ENCODE data around the gene SHISAL1.

Gene SHISAL1

DNA sequence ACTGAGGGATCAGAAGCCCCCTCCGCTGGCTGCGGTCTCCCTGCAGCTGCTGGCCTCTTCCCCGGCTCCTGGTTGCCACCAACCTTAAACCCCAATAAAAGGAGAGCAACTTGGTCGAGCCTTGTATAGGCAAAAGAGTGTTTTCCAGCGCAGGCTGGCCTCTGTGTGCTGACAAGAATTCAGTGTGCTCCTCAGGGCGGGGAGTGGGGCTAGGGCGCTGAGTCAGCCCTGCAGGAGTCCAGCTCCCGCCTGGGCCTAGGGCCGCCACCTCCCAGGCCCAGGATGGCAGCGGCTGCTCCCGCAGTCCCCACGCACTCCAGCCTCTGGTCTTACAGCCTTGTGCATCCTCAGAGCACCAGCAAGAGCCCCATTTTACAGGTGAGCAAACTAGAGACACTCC, at the start of gene SHISAL1:
Gene SHISAL1 (minus strand): TSS at position 186 of the 400 bp plus-strand sequence. CDS start 12,006 bp downstream, outside the sequence.
- no peak for DNase-seq

DNA sequence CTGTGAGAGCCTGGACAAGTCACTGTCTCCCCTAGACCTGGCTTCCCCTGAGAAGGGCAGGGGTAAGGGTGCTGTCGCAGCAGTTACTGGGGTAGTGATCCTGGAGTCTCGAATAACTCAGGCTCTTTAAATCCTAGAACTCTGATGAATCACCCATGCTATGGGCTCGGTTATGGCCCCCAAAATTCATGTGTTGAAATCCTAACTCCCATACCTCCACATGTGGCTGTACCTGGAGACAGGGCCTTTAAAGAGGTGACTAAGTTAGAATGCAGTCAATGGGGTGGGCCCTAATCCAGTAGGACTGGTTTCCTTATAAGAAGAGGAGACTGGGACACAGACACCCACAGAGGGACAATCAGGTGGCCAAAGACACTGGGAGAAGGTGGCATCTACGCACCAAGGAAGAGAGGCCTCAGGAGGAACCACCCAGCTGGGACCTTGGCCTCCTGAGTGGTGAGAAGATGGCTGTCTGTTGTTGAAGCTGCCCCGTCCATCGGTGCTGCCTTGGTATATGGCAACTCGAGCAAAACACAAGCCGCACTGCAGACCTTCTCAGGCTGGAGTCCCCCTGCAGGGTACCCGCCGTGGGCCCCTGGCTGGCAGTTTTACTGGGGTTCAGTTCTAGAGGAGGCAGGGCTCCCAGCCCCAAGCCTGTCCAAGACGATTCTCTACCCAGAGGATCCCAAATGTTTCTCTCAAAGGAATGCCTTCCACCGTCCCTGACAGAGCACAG, 48.8 kb upstream of the SHISAL1 start:
- no peak for DNase-seq

- no peak for DNase-seq
Observed at GRCh38 chr22:44360668-44361381, 48.1 kb upstream of the SHISAL1 start.

- DNase-seq = no peak
Observed at GRCh38 chr22:44360306-44360667, 47.5 kb upstream of the SHISAL1 start.

DNA sequence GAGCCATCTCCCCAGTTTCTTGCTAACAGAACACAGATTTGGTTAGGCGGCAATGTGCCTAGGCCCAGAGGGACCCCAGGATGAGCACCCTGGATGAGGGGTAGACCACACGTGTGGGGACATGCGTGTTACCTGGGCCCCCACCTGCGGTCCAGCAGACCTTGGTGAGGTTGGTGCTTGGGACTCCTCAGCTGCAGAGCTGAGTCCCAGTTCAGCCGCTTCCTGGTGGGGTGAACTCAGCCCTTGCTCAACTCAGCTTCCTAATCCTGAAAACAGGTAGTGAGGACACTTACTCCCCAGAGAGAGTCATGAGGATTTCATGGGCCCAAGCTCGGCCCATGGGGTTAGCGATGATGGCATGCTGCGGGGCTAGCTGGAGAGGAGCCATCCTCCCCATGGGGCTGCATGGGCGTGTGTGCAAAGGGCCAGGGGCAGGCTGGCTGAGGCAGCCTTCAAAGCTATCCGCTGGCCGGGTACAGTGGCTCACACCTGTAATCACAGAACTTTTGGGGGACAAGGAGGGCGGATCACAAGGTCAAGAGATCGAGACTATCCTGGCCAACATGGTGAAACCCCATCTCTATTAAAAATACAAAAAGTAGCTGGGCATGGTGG, 46.9 kb upstream of the SHISAL1 start:
- DNase-seq = no peak

DNA sequence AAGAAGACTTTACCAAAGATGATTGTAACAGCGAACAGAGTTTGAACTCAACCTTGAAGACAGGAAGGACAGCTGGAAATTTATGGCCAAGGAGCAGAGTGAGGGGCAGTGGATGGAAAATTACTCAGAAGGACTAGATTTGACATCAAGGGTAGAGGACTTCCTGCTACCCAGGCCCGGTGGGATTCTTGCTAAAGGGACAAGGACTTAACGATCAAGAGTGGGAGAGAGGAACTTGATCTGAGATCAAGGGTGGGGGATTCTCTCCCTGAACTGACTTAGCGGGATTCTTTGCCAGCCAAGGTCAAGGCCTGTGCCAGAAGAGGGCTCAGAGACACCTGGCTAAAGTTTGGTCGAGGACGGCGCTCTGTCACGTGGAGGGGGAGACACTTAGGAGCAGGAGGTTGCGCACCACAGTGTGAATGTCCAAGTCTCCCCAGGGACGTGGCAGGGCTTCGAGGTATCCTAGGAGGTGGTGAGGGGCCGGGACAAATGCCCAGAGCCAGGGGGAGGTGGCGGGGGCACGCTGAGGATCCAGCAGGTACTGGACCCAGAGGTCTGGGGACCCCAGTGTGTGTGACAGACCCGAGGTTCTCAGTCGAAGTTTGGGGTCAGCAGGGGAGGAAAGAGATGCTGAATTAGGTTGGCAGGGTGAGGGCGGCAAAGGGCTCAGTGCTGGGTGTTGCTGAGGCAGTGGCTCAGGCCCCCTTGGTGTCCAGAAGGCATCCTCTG, 46.1 kb upstream of the SHISAL1 start:
- DNase-seq = no peak

- DNase-seq = no peak
Observed at GRCh38 chr22:44357966-44358465, 45.3 kb upstream of the SHISAL1 start.

- DNase-seq = no peak
Observed at GRCh38 chr22:44357296-44357965, 44.7 kb upstream of the SHISAL1 start.

- DNase-seq = no peak
Observed at GRCh38 chr22:44355716-44356070, 42.9 kb upstream of the SHISAL1 start.

- DNase-seq = no peak
Observed at GRCh38 chr22:44354288-44354687, 41.5 kb upstream of the SHISAL1 start.

GRCh38 chr22:44353041-44353440, 40.3 kb upstream of the SHISAL1 start:
- no peak for DNase-seq

DNA sequence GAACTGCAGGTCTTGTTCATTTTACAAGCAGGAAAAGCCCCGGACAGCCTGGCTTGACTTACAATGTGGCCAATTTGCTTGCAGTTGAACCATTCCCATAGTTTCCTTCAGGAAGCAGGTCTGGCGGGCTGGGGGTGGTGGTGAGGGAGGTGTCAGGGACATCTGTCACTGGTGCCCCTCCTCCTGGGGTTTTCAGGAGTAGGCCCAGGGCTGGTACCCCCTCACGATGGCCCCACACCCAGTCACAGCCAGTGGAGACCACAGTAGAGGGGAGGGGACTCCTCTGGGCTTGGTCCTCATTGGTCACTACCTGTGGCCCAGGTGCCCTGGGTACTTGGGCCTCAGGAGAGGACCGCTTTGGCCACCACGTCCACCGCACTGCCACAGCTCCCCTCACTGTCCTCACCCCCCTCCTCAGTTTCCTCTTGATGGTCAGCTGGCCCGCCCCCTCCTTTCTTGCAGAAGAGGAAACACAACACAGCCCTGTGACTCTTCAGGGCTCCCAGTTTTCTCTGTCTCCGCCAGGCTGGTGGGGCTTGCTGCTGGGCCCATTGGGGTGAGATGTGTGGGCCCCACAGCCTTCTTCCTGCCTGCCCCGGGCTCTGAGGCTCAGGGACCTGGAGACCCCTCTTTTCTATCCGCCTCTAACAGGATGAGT, 39.8 kb upstream of the SHISAL1 start:
- no peak for DNase-seq

GRCh38 chr22:44351685-44352377, 39.1 kb upstream of the SHISAL1 start:
- no peak for DNase-seq

DNA sequence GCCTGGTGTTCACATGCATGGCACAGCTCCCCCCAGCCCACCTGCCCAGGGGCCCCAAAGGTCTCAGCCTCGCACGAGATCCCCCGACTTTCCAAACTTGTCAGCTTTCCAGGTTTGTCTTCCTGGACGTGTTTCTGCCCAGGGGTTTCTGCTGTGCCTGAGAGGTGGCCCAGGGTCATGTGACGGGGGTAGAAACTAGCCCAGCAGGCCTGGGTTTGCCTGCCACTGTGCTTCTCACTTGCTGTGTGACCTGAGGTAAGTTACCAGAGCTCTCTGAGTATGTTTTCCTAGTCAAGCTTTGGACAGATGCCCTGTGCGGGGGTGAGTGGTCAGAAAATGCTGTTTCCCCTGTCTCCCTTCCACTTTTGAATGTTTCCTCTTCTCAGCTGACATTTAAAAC, 38.3 kb upstream of the SHISAL1 start:
- no peak for DNase-seq

GRCh38 chr22:44349594-44349993, 36.8 kb upstream of the SHISAL1 start:
- no peak for DNase-seq

- DNase-seq = no peak
Observed at GRCh38 chr22:44348971-44349560, 36.3 kb upstream of the SHISAL1 start.

DNA sequence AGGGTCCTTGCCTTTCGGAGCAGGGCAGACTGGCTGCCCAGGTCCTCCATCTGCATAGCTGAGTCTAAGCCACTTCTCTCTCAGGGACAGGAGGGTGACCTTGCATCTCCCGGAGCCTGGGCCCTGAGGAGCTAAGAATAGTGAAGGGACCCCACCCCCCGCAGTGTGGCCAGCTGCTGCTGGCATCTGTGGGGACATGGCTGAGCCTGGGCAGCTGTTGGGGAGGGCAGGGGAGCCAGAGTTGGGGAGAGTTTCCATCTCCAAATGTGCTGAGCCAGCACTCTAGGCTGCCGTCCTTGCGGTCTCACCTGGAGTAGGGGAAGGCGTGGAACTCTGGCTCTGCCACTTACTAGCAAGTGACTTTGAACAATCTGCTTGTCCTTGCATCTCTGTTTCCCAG, 34.8 kb upstream of the SHISAL1 start:
- no peak for DNase-seq

GRCh38 chr22:44347080-44347479, 34.3 kb upstream of the SHISAL1 start:
- DNase-seq = no peak

DNA sequence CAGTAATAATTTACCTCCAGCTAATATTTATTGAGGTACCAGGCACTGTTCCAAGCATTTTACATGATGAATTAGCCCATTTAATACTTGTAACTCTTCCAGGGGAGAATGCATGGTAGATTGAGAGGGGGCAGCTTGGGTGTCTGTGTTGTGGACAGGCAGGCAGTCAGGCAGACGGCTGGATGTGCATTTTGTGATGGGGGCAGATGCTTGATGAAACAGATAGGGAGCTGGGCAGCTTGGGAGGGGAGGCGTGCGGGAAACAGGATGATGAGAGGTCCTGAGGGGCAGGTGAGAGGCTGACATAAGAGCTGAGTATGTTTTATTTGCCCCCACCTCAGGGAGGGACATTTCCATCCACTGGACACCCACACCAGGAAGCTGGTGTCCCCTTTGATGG, 33.1 kb upstream of the SHISAL1 start:
- no peak for DNase-seq

DNA sequence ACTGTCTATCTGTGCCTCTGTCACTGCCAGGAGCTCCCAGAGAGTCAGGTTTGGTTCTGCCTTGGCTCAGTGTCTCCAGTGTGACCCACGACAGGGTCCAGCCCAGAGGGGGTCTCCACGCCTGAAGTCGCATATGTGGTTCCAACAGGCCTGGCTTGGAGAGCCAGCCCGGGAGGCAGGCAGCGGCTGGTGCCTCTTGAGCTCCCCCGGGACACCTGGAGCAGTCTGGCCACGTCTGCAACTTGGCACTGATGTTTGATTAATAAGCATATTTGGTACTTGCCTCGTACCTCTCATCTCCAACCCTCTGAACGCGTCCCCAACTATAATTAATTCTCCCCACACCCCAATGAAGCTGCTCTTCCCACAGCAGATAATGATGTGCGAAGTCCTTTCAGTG, 31.7 kb upstream of the SHISAL1 start:
- DNase-seq = no peak

DNA sequence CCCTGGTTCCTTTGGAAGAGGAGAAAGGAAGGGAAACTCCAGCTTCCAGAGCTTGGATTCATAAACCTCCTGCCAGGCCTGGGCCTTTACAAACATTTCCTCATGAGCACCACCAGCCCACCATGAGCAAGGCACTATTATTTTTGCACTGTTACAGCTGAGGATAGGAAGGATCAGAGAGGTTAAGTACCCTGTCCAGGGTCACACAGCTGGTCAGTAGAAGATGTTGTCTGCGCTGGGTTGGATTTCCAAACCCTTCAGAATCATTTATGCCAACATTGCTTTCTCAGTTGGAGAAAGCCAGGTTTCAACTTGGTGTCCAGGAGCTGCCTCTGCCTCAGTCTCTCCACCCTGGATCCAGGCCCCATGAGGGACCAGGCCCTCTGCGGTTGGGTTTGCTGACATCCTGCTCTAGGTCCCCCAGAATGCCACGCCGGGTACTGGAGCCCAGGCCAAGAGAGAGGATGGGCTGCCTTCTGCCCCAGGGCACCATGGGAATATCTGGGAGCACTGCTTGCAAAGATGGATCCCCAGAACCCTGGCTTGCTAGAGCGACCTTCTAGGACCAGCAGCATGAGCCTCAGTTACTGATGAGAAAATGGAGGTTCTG, 29.7 kb upstream of the SHISAL1 start:
- DNase-seq = no peak

All from CD4-positive, alpha-beta T cell treated with Interleukin-4 for 1 hour (primary cell).